Lung (tissue), 12 donors: ENCODE measurements around the gene ANKLE1. TPM values are rescaled to one million over a fixed set of nuclear protein-coding genes. Genes with fewer than 3 reads are reported as not detected.

Experiments
- ATAC-seq: fragments of 200-7000 bp; cut with Tn5 transposase; one replicate; pipeline ENCODE4 v1.9.1; 2020; ENCODE audit warnings: moderate number of reproducible peaks; ENCODE audit not compliant: insufficient read depth, low FRiP score
- DNase-seq, 3 donors: peaks; one replicate each; pipeline ENCODE4 v3.0.0-alpha.2; 2013 to 2017
- H3K27ac ChIP-seq, 2 donors: one replicate each; pipeline ENCODE4 v1.5.1; 2013; ENCODE audit warnings: mild to moderate bottlenecking in 2 of 2, moderate library complexity in 2 of 2, control low read depth in 1 of 2, inconsistent platforms in 1 of 2, low read depth in 1 of 2, low read length in 1 of 2
- H3K27me3 ChIP-seq, 3 donors: one replicate each; pipeline ENCODE4 v1.5.1; 2013; ENCODE audit warnings: low read length in 2 of 3; ENCODE audit not compliant: control insufficient read depth in 3 of 3, insufficient read depth in 3 of 3
- H3K36me3 ChIP-seq, 4 donors: one replicate each; pipeline ENCODE4 v1.5.1; 2013; ENCODE audit warnings: low read length in 4 of 4, mild to moderate bottlenecking in 1 of 4, moderate library complexity in 1 of 4; ENCODE audit not compliant: control insufficient read depth in 4 of 4, insufficient read depth in 4 of 4
- H3K4me1 ChIP-seq, 5 donors: one replicate each; pipeline ENCODE4 v1.5.1; 2013; ENCODE audit warnings: low read length in 5 of 5, mild to moderate bottlenecking in 2 of 5, moderate library complexity in 1 of 5; ENCODE audit not compliant: control insufficient read depth in 5 of 5, insufficient read depth in 5 of 5
- H3K4me3 ChIP-seq: one replicate; pipeline ENCODE4 v1.5.1; 2013; ENCODE audit warnings: mild to moderate bottlenecking, control low read depth, moderate library complexity
- H3K9ac ChIP-seq, 2 donors: one replicate each; pipeline ENCODE4 v1.5.1; 2013; ENCODE audit warnings: low read length in 2 of 2, control low read depth in 1 of 2; ENCODE audit not compliant: insufficient read depth in 1 of 2
- H3K9me3 ChIP-seq, 4 donors: one replicate each; pipeline ENCODE4 v1.5.1; 2013; ENCODE audit warnings: low read length in 3 of 4, mild to moderate bottlenecking in 1 of 4, moderate library complexity in 1 of 4; ENCODE audit not compliant: control insufficient read depth in 4 of 4, insufficient read depth in 3 of 4
- CTCF ChIP-seq: IDR thresholded peaks from 2 replicates; pipeline ENCODE4 v1.5.1; 2012; ENCODE audit warnings: mild to moderate bottlenecking; ENCODE audit errors: control extremely low read depth, extremely low read depth
- WGBS, 2 donors: extraction: QIAGEN DNeasy Blood & Tissue Kit; methylation state at CpG; one replicate each; pipeline ENCODE4 v1.1.7; 2013; 5-methylcytosine and 5-hydroxymethylcytosine counted together
- polyA plus RNA-seq, 2 donors: library from polyadenylated mRNA; stranded (reverse); fragments of 200-250 nt; gene quantifications; one replicate each; pipeline ENCODE4 v1.2.1, GENCODE V29; 2013
- total RNA-seq, 2 donors: library from RNA; depleted of rRNA in 1 of 2; stranded (reverse); fragments of >200 nt in 1 of 2; gene quantifications; one replicate each; pipeline ENCODE4 v1.2.1, GENCODE V29; 2014 to 2021
- donor health status: control.
- donor health status: control.
- donor health status: Bipolar disorder and iron deficiency.
- donor health status: healthy.
- donor health status: DM: yes; HTN: yes; CAD: no.

ANKLE1 gene
- total and polyA plus RNA-seq, 4 donors, result 0.43 to 1.6 (median 1.0) TPM

DNA sequence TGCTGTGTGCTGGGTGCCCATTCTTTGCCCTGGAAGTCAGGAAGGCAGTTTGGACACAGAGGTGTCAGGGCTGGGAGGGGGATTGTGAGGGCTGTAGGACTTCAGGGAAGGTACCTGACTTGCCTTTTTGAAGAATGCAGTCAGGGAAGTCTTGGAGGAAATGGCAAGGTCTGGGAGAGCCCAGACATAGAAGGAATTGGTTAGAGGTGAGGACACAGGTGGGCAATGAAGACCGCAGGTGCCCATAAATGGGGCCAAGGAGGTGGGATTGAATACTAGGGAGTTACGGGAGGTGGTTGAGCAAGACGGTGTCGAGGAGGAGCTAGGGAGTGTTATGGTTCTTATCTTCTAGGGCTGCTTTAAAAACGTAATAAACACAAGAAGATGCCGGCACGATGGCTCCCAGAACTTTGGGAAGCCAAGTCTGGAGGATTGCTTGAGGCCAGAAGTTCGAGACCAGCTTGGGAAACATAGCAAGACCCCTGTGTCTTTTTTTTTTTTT, 26.2 kb downstream of the ANKLE1 start:
- no peaks in the 10 kb centered on the region for H3K9me3 ChIP-seq
- peaks cover 0 to 32% (median 7%) of the 10 kb centered on the region in 5 donors for H3K4me1 ChIP-seq
- no peak overlapping the region for H3K9ac ChIP-seq
- H3K36me3 ChIP-seq, result peaks cover 0 to 10% (median 0%) of the 10 kb centered on the region in 4 donors
- no peaks in the 10 kb centered on the region for H3K27me3 ChIP-seq
- DNase-seq (no peak), ATAC-seq (no peak)
- H3K27ac ChIP-seq, result no peak overlapping the region
- H3K4me3 ChIP-seq, result no peak overlapping the region
- 85 to 91% methylated on average over 8 of the region's 8 CpGs for WGBS, 2 donors
- no peak for TF ChIP-seq CTCF

DNA sequence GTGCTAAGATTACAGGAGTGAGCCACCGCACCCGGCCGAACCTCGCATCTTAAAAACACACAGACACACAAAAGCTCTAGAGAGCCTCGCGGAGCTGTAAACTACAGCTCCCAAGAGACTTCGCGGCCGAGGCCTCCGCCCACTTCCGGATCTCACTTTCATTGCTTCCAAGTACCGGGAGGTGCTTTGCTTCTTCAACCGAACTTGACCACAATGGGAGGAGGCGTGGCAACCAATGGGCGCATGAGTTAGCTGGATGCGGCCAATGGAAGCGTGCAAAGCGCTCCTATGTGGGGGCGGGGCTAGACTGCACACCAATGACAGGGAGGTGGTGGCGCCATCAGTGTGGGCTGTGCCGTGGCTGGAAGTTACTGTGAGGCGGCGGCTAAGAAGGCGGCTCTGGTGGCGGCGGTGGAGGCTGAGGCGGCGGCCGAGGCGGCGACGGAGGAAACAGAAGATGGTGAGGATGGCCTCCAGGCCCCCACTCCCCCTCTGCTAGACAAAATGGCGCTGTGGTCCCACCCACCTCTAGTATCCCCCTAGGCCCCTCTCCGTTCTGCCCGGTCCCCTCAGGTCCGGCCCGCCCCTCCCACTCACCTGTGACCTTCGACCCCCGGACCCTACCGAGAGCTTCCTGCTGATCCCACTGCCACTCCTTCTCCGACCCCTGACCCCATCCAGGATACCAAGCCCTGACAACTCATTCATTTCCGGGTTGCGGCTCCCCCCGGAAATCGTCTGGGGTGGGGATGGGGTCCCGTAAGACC, 27.7 kb downstream of the ANKLE1 start, which contains the start of gene DDA1:
Gene DDA1 (plus strand): TSS at position 366 of the 767 bp plus-strand sequence. CDS start 92 bp downstream, at position 458.
- no peak for TF ChIP-seq CTCF
- WGBS, 2 donors, result 0% methylated on average over 44 to 46 of the region's 46 CpGs
- H3K4me3 ChIP-seq, result peak within 1 kb of the TSS; percentile 82
- ATAC-seq (peak; percentile 81), DNase-seq (peak; percentile 100)
- H3K27ac ChIP-seq, result peak within 1 kb of the TSS; percentile 76 to 78
- peaks cover 0 to 24% (median 6%) of the 10 kb centered on the region in 5 donors for H3K4me1 ChIP-seq
- H3K27me3 ChIP-seq, result no peaks in the 10 kb centered on the region
- H3K36me3 ChIP-seq, result peaks cover 0 to 18% (median 1%) of the 10 kb centered on the region in 4 donors
- H3K9ac ChIP-seq, result peak within 1 kb of the TSS; percentile 56 to 84
- no peaks in the 10 kb centered on the region for H3K9me3 ChIP-seq

- peak overlapping the region; percentile 76 to 78 for H3K27ac ChIP-seq
- ATAC-seq (no peak), DNase-seq (no peak)
- H3K4me1 ChIP-seq, result peaks cover 0 to 18% (median 6%) of the 10 kb centered on the region in 5 donors
- no peaks in the 10 kb centered on the region for H3K9me3 ChIP-seq
- 6 to 8% methylated on average over 23 of the region's 23 CpGs for WGBS, 2 donors
- H3K9ac ChIP-seq, result peak overlapping the region; percentile 56 to 84
- H3K4me3 ChIP-seq, result peak overlapping the region; percentile 82
- H3K27me3 ChIP-seq, result no peaks in the 10 kb centered on the region
- peaks cover 3 to 22% (median 6%) of the 10 kb centered on the region in 4 donors for H3K36me3 ChIP-seq
- no peak for TF ChIP-seq CTCF
These were observed 28.3 kb downstream of the ANKLE1 start for GRCh38 chr19:17309965-17310461.
